Caco-2 (cell line): ENCODE data around the gene SLC9A7. TPM values are rescaled to one million over a fixed set of nuclear protein-coding genes. Genes with fewer than 3 reads are reported as not detected.

ENCODE experiments used
- BruUV-seq: library from RNA; stranded (reverse); fragments of 400-500 nt; replicated peaks from 2 replicates; lab custom pipeline; 2021; lab: Mats Ljungman, UMichigan
- CTCF ChIA-PET: fragments of 300-600 bp; sonication (Branson Sonifier 250); formaldehyde crosslinking; loops from one replicate; lab custom pipeline; 2022; ENCODE audit warnings: antibody characterized with exemption; lab: Charles Lee
- POLR2A ChIA-PET: fragments of 300-600 bp; sonication (Branson Sonifier 250); formaldehyde crosslinking; loops from one replicate; lab custom pipeline; 2022; ENCODE audit warnings: antibody characterized with exemption; lab: Charles Lee
- DNase-seq, 2 experiments: peaks; one replicate each; pipeline versions ENCODE4 v3.0.0 to v3.0.0-alpha.2; 2020 to 2022
- H3K27me3 ChIP-seq: replicated peaks from 2 replicates; pipeline ENCODE4 v1.6.0; 2011; ENCODE audit warnings: low read length; ENCODE audit not compliant: control insufficient read depth, insufficient read depth
- H3K36me3 ChIP-seq: 2 replicates; pipeline ENCODE4 v1.5.1; 2011; ENCODE audit warnings: low read length; ENCODE audit not compliant: control insufficient read depth, insufficient read depth
- H3K4me1 ChIP-seq: fragments of 250-450 bp; sonication (Bioruptor Pico); 2 replicates; pipeline ENCODE4 v1.5.1; 2020; ENCODE audit warnings: mild to moderate bottlenecking
- H3K4me3 ChIP-seq: 2 replicates; pipeline ENCODE4 v1.5.1; 2011; ENCODE audit warnings: low read depth, mild to moderate bottlenecking, control low read depth, low read length
- H3K9me3 ChIP-seq: fragments of 250-450 bp; sonication (Bioruptor Pico); 2 replicates; pipeline ENCODE4 v1.5.1; 2020; ENCODE audit warnings: mild to moderate bottlenecking, moderate library complexity
- H3K27ac Mint-ChIP-seq: one replicate; pipeline ENCODE4 v1.8.0; 2022; ENCODE audit warnings: mixed read lengths; ENCODE audit not compliant: unreplicated experiment
- H3K27me3 Mint-ChIP-seq: one replicate; pipeline ENCODE4 v1.8.0; 2022; ENCODE audit warnings: mixed read lengths; ENCODE audit not compliant: insufficient read depth, unreplicated experiment
- H3K36me3 Mint-ChIP-seq: one replicate; pipeline ENCODE4 v1.8.0; 2022; ENCODE audit warnings: mild to moderate bottlenecking, mixed read lengths; ENCODE audit not compliant: insufficient read depth, unreplicated experiment
- H3K4me1 Mint-ChIP-seq: one replicate; pipeline ENCODE4 v1.8.0; 2022; ENCODE audit warnings: low read depth, mixed read lengths; ENCODE audit not compliant: unreplicated experiment
- H3K4me3 Mint-ChIP-seq: one replicate; pipeline ENCODE4 v1.8.0; 2022; ENCODE audit warnings: mild to moderate bottlenecking, moderate library complexity, mixed read lengths; ENCODE audit not compliant: unreplicated experiment
- H3K9me3 Mint-ChIP-seq: one replicate; pipeline ENCODE4 v1.8.0; 2022; ENCODE audit warnings: mixed read lengths; ENCODE audit not compliant: unreplicated experiment
- intact Hi-C: fragments of 100-400 bp; cut with micrococcal nuclease; formaldehyde crosslinking; loops from one replicate; pipeline ENCODE4 v1.10.0; 2022; ENCODE audit not compliant: unreplicated experiment
- total RNA-seq: library from RNA; stranded (reverse); gene quantifications from 2 replicates; pipeline ENCODE4 v1.2.3, GENCODE V29; 2022
- TF ChIP-seq, protein P1 (sequence below), 2 experiments: fragments of 200-600 bp in 1 of 2; IDR thresholded peaks; 1 replicate in 1 of 2; 2 replicates in 1 of 2; pipeline versions ENCODE4 v1.5.1 to v1.8.0; 2011 to 2022; ENCODE audit warnings: antibody characterized with exemption in 1 of 2, control low read depth in 1 of 2, inconsistent platforms in 1 of 2, low read depth in 1 of 2, low read length in 1 of 2, mild to moderate bottlenecking in 1 of 2, moderate library complexity in 1 of 2; ENCODE audit not compliant: insufficient read depth in 1 of 2, severe bottlenecking in 1 of 2, unreplicated experiment in 1 of 2

Gene SLC9A7
- total RNA-seq, 1 experiment from 2014 or later: 20.1 TPM

DNA sequence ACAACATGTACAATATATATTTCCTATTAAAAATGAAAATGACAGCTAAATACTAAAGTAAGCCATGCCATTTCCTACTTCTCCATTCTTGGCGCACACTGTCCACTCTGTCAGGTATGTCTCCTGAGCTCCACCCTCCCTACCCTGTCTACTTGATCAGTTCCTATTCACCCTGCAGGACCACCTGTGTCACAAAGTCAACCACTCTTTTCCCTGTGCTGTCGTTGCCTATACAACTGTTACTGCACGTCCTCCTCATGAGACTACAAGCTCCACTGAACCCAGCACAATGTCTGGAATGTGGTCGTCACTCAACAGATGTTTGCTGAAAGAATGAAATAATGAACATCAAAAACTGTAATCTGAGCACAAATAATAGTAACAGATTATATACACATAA lies 54.9 kb downstream of the SLC9A7 start:
- no peak overlapping the region for H3K27ac Mint-ChIP-seq
- H3K36me3 ChIP-seq: no peaks in the 10 kb centered on the region
- ChIA-PET POLR2A (no interaction called here), CTCF (no interaction called here)
- H3K4me3 ChIP-seq: no peak overlapping the region
- H3K36me3 Mint-ChIP-seq: no peaks in the 10 kb centered on the region
- no peaks in the 10 kb centered on the region for H3K4me1 ChIP-seq
- TF ChIP-seq, protein P1, sequence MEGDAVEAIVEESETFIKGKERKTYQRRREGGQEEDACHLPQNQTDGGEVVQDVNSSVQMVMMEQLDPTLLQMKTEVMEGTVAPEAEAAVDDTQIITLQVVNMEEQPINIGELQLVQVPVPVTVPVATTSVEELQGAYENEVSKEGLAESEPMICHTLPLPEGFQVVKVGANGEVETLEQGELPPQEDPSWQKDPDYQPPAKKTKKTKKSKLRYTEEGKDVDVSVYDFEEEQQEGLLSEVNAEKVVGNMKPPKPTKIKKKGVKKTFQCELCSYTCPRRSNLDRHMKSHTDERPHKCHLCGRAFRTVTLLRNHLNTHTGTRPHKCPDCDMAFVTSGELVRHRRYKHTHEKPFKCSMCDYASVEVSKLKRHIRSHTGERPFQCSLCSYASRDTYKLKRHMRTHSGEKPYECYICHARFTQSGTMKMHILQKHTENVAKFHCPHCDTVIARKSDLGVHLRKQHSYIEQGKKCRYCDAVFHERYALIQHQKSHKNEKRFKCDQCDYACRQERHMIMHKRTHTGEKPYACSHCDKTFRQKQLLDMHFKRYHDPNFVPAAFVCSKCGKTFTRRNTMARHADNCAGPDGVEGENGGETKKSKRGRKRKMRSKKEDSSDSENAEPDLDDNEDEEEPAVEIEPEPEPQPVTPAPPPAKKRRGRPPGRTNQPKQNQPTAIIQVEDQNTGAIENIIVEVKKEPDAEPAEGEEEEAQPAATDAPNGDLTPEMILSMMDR (IDR thresholded peaks at IDR 0.05; ENCODE audit: insufficient read depth in 1 of 2, low read depth in 1 of 2, low read length in 1 of 2, severe bottlenecking in 1 of 2, unreplicated experiment in 1 of 2): no peak
- BruUV-seq: no TSS peak
- H3K27me3 Mint-ChIP-seq: no peaks in the 10 kb centered on the region
- H3K4me1 Mint-ChIP-seq: peaks cover 6% of the 10 kb centered on the region
- no peaks in the 10 kb centered on the region for H3K9me3 ChIP-seq
- intact Hi-C loops: no loop called here
- no peak for DNase-seq
- no peaks in the 10 kb centered on the region for H3K27me3 ChIP-seq
- no peaks in the 10 kb centered on the region for H3K9me3 Mint-ChIP-seq
- no peak overlapping the region for H3K4me3 Mint-ChIP-seq

DNA sequence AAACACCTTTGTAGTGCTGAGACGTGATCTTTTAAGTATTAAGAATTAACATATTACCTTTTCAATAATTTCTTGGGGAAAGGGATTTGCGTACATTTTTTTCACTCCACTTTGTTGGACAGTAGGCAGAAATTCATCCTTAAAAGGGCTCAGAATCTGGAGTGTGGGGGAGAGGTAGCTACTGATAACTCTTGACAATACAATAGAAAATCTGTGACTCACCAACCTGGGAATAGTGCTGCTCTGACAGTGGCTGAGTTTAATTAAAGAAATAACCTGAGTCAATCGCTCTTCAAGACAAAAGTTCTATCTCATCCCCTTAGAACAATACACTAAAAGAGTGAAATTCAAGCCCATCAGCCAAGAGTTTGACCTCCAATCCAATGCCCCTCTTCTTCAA lies 60.2 kb downstream of the SLC9A7 start:
- no peaks in the 10 kb centered on the region for H3K27me3 ChIP-seq
- TF ChIP-seq, protein P1 (IDR thresholded peaks at IDR 0.05; ENCODE audit: insufficient read depth in 1 of 2, low read depth in 1 of 2, low read length in 1 of 2, severe bottlenecking in 1 of 2, unreplicated experiment in 1 of 2): no peak
- intact Hi-C loops: no loop called here
- H3K27me3 Mint-ChIP-seq: no peaks in the 10 kb centered on the region
- H3K36me3 ChIP-seq: no peaks in the 10 kb centered on the region
- H3K4me3 Mint-ChIP-seq: no peak overlapping the region
- no peak for DNase-seq
- H3K36me3 Mint-ChIP-seq: no peaks in the 10 kb centered on the region
- CTCF ChIA-PET: no interaction called here
- POLR2A ChIA-PET: no interaction called here
- BruUV-seq: no TSS peak
- no peaks in the 10 kb centered on the region for H3K9me3 Mint-ChIP-seq
- H3K4me1 Mint-ChIP-seq: no peaks in the 10 kb centered on the region
- no peaks in the 10 kb centered on the region for H3K4me1 ChIP-seq
- no peak overlapping the region for H3K27ac Mint-ChIP-seq
- no peak overlapping the region for H3K4me3 ChIP-seq
- no peaks in the 10 kb centered on the region for H3K9me3 ChIP-seq

DNA sequence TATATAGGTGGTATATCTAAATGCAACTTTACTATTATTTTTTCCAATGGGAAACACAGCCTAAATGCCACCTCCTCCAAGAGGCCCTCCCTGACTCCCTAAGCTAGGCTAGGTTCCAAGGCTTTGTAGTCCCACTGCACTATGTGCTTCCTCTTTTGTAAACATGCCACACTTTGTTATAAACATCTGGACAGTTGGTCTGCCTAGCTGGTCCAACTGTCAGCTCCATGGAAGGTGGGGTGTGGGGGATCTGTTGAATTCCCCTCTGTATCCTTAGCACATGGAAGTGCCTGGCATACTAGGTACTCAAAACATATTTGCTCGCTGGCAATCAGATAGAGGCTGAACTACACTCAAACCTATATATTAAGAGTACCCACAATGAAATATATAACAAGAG lies 63.4 kb downstream of the SLC9A7 start:
- no peaks in the 10 kb centered on the region for H3K4me1 Mint-ChIP-seq
- H3K27me3 Mint-ChIP-seq: no peaks in the 10 kb centered on the region
- DNase-seq: no peak
- Histone ChIP-seq H3K4me3 (no peak overlapping the region), H3K4me1 (no peaks in the 10 kb centered on the region), H3K9me3 (no peaks in the 10 kb centered on the region), H3K36me3 (no peaks in the 10 kb centered on the region), H3K27me3 (no peaks in the 10 kb centered on the region)
- H3K4me3 Mint-ChIP-seq: no peak overlapping the region
- H3K27ac Mint-ChIP-seq: no peak overlapping the region
- POLR2A ChIA-PET: no interaction called here
- BruUV-seq: no TSS peak
- H3K36me3 Mint-ChIP-seq: no peaks in the 10 kb centered on the region
- no peaks in the 10 kb centered on the region for H3K9me3 Mint-ChIP-seq
- intact Hi-C loops: no loop called here
- CTCF ChIA-PET: interaction anchor here (0.6 kb wide), 1 partner anchor 28 kb away, joined by 3 read pairs; no protein-coding TSS in a partner anchor
- TF ChIP-seq, protein P1 (IDR thresholded peaks at IDR 0.05; ENCODE audit: insufficient read depth in 1 of 2, low read depth in 1 of 2, low read length in 1 of 2, severe bottlenecking in 1 of 2, unreplicated experiment in 1 of 2): no peak
